Astrocyte (in vitro differentiated cells and primary cell): ENCODE data around the gene RBX1.

Experiments
- CTCF ChIP-seq: IDR thresholded peaks from 2 replicates; pipeline ENCODE4 v1.5.1; 2011; ENCODE audit warnings: low read depth, mild to moderate bottlenecking, inconsistent platforms, low read length, moderate library complexity; ENCODE audit not compliant: insufficient read depth
- EZH2 ChIP-seq: IDR thresholded peaks from 2 replicates; pipeline ENCODE4 v1.6.1; 2012; ENCODE audit warnings: mild to moderate bottlenecking, low read length, inconsistent platforms; ENCODE audit not compliant: insufficient read depth

GRCh38 chr22:41009222-41009948, 58.2 kb downstream of the RBX1 start:
- TF ChIP-seq CTCF (no peak), EZH2 (no peak)
